HepG2 (cell line): Measurements from ENCODE around the gene DIP2C. TPM values are rescaled to one million over a fixed set of nuclear protein-coding genes. Genes with fewer than 3 reads are reported as not detected.

Source experiments
- ATAC-seq: fragments of 200-7000 bp; cut with Tn5 transposase; 3 replicates; pipeline ENCODE4 v1.9.1; 2020; ENCODE audit warnings: mild to moderate bottlenecking, moderate library complexity
- BruUV-seq: library from RNA; stranded (reverse); fragments of 400-500 nt; replicated peaks from 2 replicates; lab custom pipeline; 2021; lab: Mats Ljungman, UMichigan
- CTCF ChIA-PET: fragments of 300-600 bp; formaldehyde crosslinking; extraction: SDS; loops from one replicate; lab custom pipeline; 2021; ENCODE audit warnings: low total read pairs, inconsistent platforms, low intra/inter-chr PET ratio; lab: Yijun Ruan, JAX
- POLR2A ChIA-PET: fragments of 350-600 bp; sonication (Branson Sonifier 250); formaldehyde crosslinking; loops from one replicate; lab custom pipeline; 2020; ENCODE audit warnings: antibody characterized with exemption, inconsistent platforms; lab: Yijun Ruan, JAX
- DNase-seq: peaks from one replicate; pipeline ENCODE4 v3.0.0-alpha.2; 2015; ENCODE audit warnings: low spot score
- FAIRE-seq: peaks from 3 replicates; lab custom pipeline; 2011; peaks lifted over from hg19 to GRCh38; lab: Jason Lieb, UNC
- H2AFZ ChIP-seq: one replicate; pipeline ENCODE4 v1.6.1; 2011; ENCODE audit warnings: low read length, inconsistent platforms
- H3K27ac ChIP-seq: fragments of 300-600 bp; 3 replicates; pipeline ENCODE4 v1.8.0; 2011; ENCODE audit warnings: mixed run types, mild to moderate bottlenecking, mixed read lengths, low read length, inconsistent platforms; ENCODE audit not compliant: insufficient read depth; ENCODE audit errors: extremely low read length
- H3K27me3 ChIP-seq, 2 experiments: fragments of 200-600 bp in 1 of 2; 2 replicates in 1 of 2; 3 replicates in 1 of 2; pipeline versions ENCODE4 v1.6.0 to v1.8.0; 2011; ENCODE audit warnings: low read length in 2 of 2, mild to moderate bottlenecking in 2 of 2, moderate library complexity in 2 of 2, inconsistent platforms in 1 of 2; ENCODE audit not compliant: insufficient read depth in 2 of 2, control insufficient read depth in 1 of 2
- H3K36me3 ChIP-seq, 2 experiments: fragments of 200-600 bp in 1 of 2; replicated peaks in 1 of 2; 2 replicates in 1 of 2; 3 replicates in 1 of 2; pipeline versions ENCODE4 v1.5.1 to v1.8.0; 2011; ENCODE audit warnings: low read length in 2 of 2, inconsistent platforms in 1 of 2; ENCODE audit not compliant: insufficient read depth in 2 of 2, control insufficient read depth in 1 of 2
- H3K4me1 ChIP-seq: 2 replicates; pipeline ENCODE4 v1.5.1; 2012; ENCODE audit warnings: low read length, inconsistent platforms; ENCODE audit not compliant: insufficient read depth
- H3K4me2 ChIP-seq: 2 replicates; pipeline ENCODE4 v1.6.0; 2011; ENCODE audit warnings: low read depth, low read length, inconsistent platforms
- H3K4me3 ChIP-seq, 3 experiments: fragments of 200-600 bp in 1 of 3; sonication (generic), shearing (Covaris generic) in 1 of 3; replicated peaks in 1 of 3; 2 replicates each; pipeline ENCODE4 v1.5.1; 2011 to 2016; ENCODE audit warnings: low read length in 3 of 3, inconsistent platforms in 2 of 3, low read depth in 2 of 3, mild to moderate bottlenecking in 2 of 3, control low read depth in 1 of 3, mixed read lengths in 1 of 3; ENCODE audit not compliant: insufficient read depth in 1 of 3
- H3K79me2 ChIP-seq: one replicate; pipeline ENCODE4 v1.6.1; 2011; ENCODE audit warnings: low read length, inconsistent platforms; ENCODE audit not compliant: insufficient read depth
- H3K9ac ChIP-seq: 2 replicates; pipeline ENCODE4 v1.6.0; 2011; ENCODE audit warnings: mild to moderate bottlenecking, low read depth, low read length, inconsistent platforms; ENCODE audit not compliant: insufficient read depth
- H3K9me3 ChIP-seq: 2 replicates; pipeline ENCODE4 v1.5.1; 2012; ENCODE audit warnings: mild to moderate bottlenecking, low read length
- H4K20me1 ChIP-seq: 2 replicates; pipeline ENCODE4 v1.6.0; 2011; ENCODE audit warnings: inconsistent platforms, mild to moderate bottlenecking, low read length, moderate library complexity; ENCODE audit not compliant: insufficient read depth
- FOSL2 ChIP-seq: sonication (generic); formaldehyde crosslinking; IDR thresholded peaks from 2 replicates; pipeline ENCODE4 v1.4.0; 2020; ENCODE audit warnings: missing genetic modification reagents
- MYNN ChIP-seq: sonication (generic); formaldehyde crosslinking; IDR thresholded peaks from 2 replicates; pipeline ENCODE4 v1.4.0; 2020; ENCODE audit warnings: mild to moderate bottlenecking, low read depth, missing genetic modification reagents
- SAFB2 ChIP-seq: sonication (generic); formaldehyde crosslinking; IDR thresholded peaks from 2 replicates; pipeline ENCODE4 v1.5.1; 2020; ENCODE audit warnings: missing genetic modification reagents, low read depth, mild to moderate bottlenecking, borderline replicate concordance
- SIX1 ChIP-seq: sonication (generic); formaldehyde crosslinking; IDR thresholded peaks from 2 replicates; pipeline ENCODE4 v1.4.0; 2020; ENCODE audit warnings: missing genetic modification reagents, borderline replicate concordance
- SP1 ChIP-seq, 2 experiments: fragments of 450-650 bp in 1 of 2; sonication (generic) in 1 of 2; formaldehyde crosslinking in 1 of 2; IDR thresholded peaks; 2 replicates each; pipeline versions ENCODE4 v1.4.0 to v1.6.1; 2016 to 2020; ENCODE audit warnings: missing genetic modification reagents in 1 of 2
- SRSF4 ChIP-seq: fragments of 200-400 bp; formaldehyde crosslinking; IDR thresholded peaks from one replicate; pipeline ENCODE4 v1.6.1; 2018; ENCODE audit warnings: mild to moderate bottlenecking, low read depth, low read length, moderate library complexity; ENCODE audit not compliant: poor library complexity, severe bottlenecking
- THYN1 ChIP-seq: sonication (generic); formaldehyde crosslinking; IDR thresholded peaks from 2 replicates; pipeline ENCODE4 v1.8.1; 2023; ENCODE audit warnings: low read depth, mild to moderate bottlenecking, moderate library complexity, missing genetic modification reagents, borderline replicate concordance
- TSC22D2 ChIP-seq: sonication (generic); formaldehyde crosslinking; IDR thresholded peaks from 2 replicates; pipeline ENCODE4 v1.5.1; 2020; ENCODE audit warnings: missing genetic modification reagents, mild to moderate bottlenecking, borderline replicate concordance
- ZSCAN29 ChIP-seq: sonication (generic); formaldehyde crosslinking; conservative IDR thresholded peaks from 2 replicates; pipeline ENCODE4 v1.4.0; 2020; ENCODE audit warnings: mild to moderate bottlenecking, missing genetic modification reagents
- ZSCAN9 ChIP-seq: IDR thresholded peaks from 2 replicates; pipeline ENCODE4 v1.6.1; 2016; ENCODE audit warnings: borderline replicate concordance
- WGBS: methylation state at CpG from one replicate; pipeline ENCODE4 v1.1.6; 2017; ENCODE audit warnings: low lambda C conversion rate; 5-methylcytosine and 5-hydroxymethylcytosine counted together
- in situ Hi-C: cut with HindIII; loops from 2 replicates; pipeline ENCODE4 v1.10.0; 2017; ENCODE audit warnings: low pct_unique_long_range_greater_than_20kb; ENCODE audit not compliant: extremely low pct_ligation_motif_present
- intact Hi-C: fragments of 100-400 bp; cut with micrococcal nuclease; formaldehyde crosslinking; loops from one replicate; pipeline ENCODE4 v1.10.0; 2022; ENCODE audit not compliant: unreplicated experiment
- polyA plus RNA-seq, 8 experiments: library from polyadenylated mRNA; depleted of rRNA in 3 of 8; stranded (reverse) in 7 of 8; unstranded in 1 of 8; fragments of >200 nt; fragmentation: Illumina TruSeq in 4 of 8; extraction: Trizol in 4 of 8; gene quantifications; 2 replicates each; pipeline versions ENCODE4 v1.2.1 to v1.2.3, GENCODE V29; 2011 to 2016; ENCODE audit warnings: low read depth in 4 of 8, missing spikeins in 1 of 8, mixed read lengths in 1 of 8; ENCODE audit not compliant: insufficient read depth in 1 of 8
- total RNA-seq, 5 experiments: library from RNA; depleted of rRNA; stranded (reverse); fragments of >200 nt; fragmentation: Illumina TruSeq; extraction: Trizol; gene quantifications; 2 replicates each; pipeline ENCODE4 v1.2.3, GENCODE V29; 2016; ENCODE audit warnings: low read depth in 1 of 5

The DIP2C gene
- total and polyA plus RNA-seq, 2 of the 13 experiments (the other 11 are each of a cell fraction or from before 2014, with no cell fraction given): 2.2 to 2.7 TPM

DNA sequence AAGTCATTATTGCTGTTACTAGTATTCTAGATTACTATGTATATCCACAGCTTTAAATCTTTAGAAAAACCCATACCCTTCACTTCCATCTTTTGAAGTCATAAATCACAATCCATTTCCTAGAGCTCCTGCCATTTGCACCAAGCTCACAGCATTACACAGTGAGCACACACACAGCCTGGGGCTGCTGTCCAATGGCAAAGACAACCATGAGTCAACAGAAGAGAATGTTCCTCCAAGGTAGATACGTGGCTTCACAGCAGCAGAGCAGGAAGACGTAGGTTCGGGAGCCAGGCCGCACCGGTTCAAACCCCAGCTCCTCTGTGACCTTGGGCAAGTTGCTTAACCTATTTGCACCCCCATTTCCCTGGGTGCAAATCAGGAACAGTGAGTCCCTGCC, 234.6 kb downstream of the DIP2C start:
- H2AFZ ChIP-seq: no peak overlapping the region
- no peaks in the 10 kb centered on the region for H3K27me3 ChIP-seq
- H3K9ac ChIP-seq: no peak overlapping the region
- ChIA-PET POLR2A (no interaction called here), CTCF (no interaction called here)
- BruUV-seq: no TSS peak
- in situ Hi-C loops (no loop called here), intact Hi-C loops (no loop called here)
- H4K20me1 ChIP-seq: no peaks in the 10 kb centered on the region
- no peak for FAIRE-seq
- H3K4me3 ChIP-seq: no peak overlapping the region
- no peaks in the 10 kb centered on the region for H3K36me3 ChIP-seq
- no peaks in the 10 kb centered on the region for H3K79me2 ChIP-seq
- 0 out of 2 replicates have a peak, but pooled peaks have one; percentile 29 for TF ChIP-seq FOSL2
- TF ChIP-seq SP1 (IDR thresholded peaks at IDR 0.05): no peak
- TF ChIP-seq SP1 (CRISPR knock-in tag; IDR thresholded peaks at IDR 0.05): no peak
- TF ChIP-seq, all 625 proteins: peak for 1
- H3K4me2 ChIP-seq: no peak overlapping the region
- no peak for DNase-seq
- WGBS: 82% methylated on average over 5 of the region's 5 CpGs
- H3K27ac ChIP-seq: no peak overlapping the region
- H3K4me1 ChIP-seq: no peaks in the 10 kb centered on the region
- ATAC-seq: 0 out of 3 replicates have a peak, but pooled peaks have one; percentile 40
- no peaks in the 10 kb centered on the region for H3K9me3 ChIP-seq

DNA sequence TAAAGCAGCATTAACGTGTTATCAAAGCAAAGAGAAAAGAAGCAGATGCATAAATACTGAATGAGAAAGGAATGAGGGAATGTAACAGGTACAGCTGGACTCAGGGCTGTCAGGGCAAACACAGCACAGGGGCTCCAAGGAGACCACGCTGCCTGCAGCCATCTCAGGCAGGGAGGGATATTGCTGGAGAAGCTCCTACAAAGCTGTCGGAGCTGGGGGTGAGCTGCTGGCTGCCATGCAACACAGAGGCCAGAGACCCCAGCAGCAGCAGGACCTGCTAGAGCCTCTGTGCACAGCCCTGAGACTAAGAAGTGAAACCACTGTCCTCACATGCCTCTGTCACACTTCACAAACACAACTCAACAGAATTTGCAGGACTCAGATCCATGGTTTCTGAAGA, 235.8 kb downstream of the DIP2C start:
- DNase-seq (no peak), ATAC-seq (no peak), FAIRE-seq (no peak)
- Histone ChIP-seq H3K4me3 (no peak overlapping the region), H3K4me1 (no peaks in the 10 kb centered on the region), H3K36me3 (no peaks in the 10 kb centered on the region), H3K79me2 (no peaks in the 10 kb centered on the region), H4K20me1 (no peaks in the 10 kb centered on the region), H3K9me3 (no peaks in the 10 kb centered on the region), H3K9ac (no peak overlapping the region), H3K27ac (no peak overlapping the region), H2AFZ (no peak overlapping the region), H3K4me2 (no peak overlapping the region), H3K27me3 (no peaks in the 10 kb centered on the region)
- BruUV-seq: no TSS peak
- ChIA-PET POLR2A (no interaction called here), CTCF (no interaction called here)
- no peak for TF ChIP-seq MYNN
- TF ChIP-seq ZSCAN9 (CRISPR knock-in tag): no peak
- TF ChIP-seq ZSCAN29 (CRISPR knock-in tag): no peak
- TF ChIP-seq SIX1 (CRISPR knock-in tag): no peak
- TF ChIP-seq SRSF4: no peak
- no peak for TF ChIP-seq TSC22D2 (CRISPR knock-in tag)
- TF ChIP-seq THYN1 (CRISPR knock-in tag): no peak
- no peak for TF ChIP-seq SAFB2 (CRISPR knock-in tag)
- in situ Hi-C loops (no loop called here), intact Hi-C loops (no loop called here)
- 94% methylated on average over 3 of the region's 3 CpGs for WGBS
